ENCODE measurements around the gene PPP1R1A.
A peak's percentile ranks its signal among the peaks of the same experiment; 100 is the strongest.

The PPP1R1A gene

DNA sequence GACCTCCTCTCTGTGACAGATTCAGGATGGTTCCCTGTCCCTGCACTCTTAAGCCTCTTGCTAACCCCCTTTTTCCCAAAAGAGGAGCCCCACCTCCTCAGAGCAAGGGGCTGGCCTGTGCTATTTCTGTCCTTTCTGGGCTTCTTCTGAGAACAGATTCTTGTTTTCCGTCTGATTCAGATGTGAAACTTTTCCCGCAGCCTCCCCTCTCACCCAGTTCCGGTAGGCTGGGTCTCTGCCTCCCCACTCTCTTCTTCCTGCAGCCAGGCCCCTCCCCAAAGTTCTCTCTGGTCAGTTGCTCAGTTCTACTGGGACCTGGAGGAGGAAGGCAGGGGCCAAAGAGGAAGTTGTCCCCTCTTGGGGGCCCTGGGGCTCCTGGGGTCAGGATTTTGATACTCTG is 27.3 kb downstream of the PPP1R1A start:
- H2AFZ ChIP-seq (ENCODE audit: low read depth, low read length), result no peak overlapping the region
- no peak overlapping the region for H3K27ac ChIP-seq (ENCODE audit: low read length)
- no peaks in the 10 kb centered on the region for H3K9me3 ChIP-seq (ENCODE audit: insufficient read depth, low read length)
- H3K4me3 ChIP-seq (ENCODE audit: low read length), result peak overlapping the region; percentile 71; the same call in 1 of the 2 replicates
- H3K79me2 ChIP-seq (ENCODE audit: low read length), result no peaks in the 10 kb centered on the region
- H3K36me3 ChIP-seq (replicated peaks; ENCODE audit: low read depth, low read length), result peaks cover 1% of the 10 kb centered on the region
- no peak for TF ChIP-seq EZH2phosphoT487 (IDR thresholded peaks at IDR 0.05; ENCODE audit: low read depth)
- TF ChIP-seq, protein P1, sequence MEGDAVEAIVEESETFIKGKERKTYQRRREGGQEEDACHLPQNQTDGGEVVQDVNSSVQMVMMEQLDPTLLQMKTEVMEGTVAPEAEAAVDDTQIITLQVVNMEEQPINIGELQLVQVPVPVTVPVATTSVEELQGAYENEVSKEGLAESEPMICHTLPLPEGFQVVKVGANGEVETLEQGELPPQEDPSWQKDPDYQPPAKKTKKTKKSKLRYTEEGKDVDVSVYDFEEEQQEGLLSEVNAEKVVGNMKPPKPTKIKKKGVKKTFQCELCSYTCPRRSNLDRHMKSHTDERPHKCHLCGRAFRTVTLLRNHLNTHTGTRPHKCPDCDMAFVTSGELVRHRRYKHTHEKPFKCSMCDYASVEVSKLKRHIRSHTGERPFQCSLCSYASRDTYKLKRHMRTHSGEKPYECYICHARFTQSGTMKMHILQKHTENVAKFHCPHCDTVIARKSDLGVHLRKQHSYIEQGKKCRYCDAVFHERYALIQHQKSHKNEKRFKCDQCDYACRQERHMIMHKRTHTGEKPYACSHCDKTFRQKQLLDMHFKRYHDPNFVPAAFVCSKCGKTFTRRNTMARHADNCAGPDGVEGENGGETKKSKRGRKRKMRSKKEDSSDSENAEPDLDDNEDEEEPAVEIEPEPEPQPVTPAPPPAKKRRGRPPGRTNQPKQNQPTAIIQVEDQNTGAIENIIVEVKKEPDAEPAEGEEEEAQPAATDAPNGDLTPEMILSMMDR (IDR thresholded peaks at IDR 0.05; ENCODE audit: low read depth, low read length), result no peak
- H3K27me3 ChIP-seq (ENCODE audit: low read depth, low read length), result no peaks in the 10 kb centered on the region
- no peaks in the 10 kb centered on the region for H4K20me1 ChIP-seq (ENCODE audit: insufficient read depth, low read length)
- peak overlapping the region; percentile 67 for H3K4me2 ChIP-seq (ENCODE audit: low read length)
- H3K9ac ChIP-seq (ENCODE audit: low read length), result no peak overlapping the region
- peaks cover 17% of the 10 kb centered on the region for H3K4me1 ChIP-seq (ENCODE audit: low read length)

- Histone ChIP-seq H3K79me2 (ENCODE audit: low read length) (no peaks in the 10 kb centered on the region), H3K9me3 (ENCODE audit: insufficient read depth, low read length) (no peaks in the 10 kb centered on the region), H2AFZ (ENCODE audit: low read depth, low read length) (no peak overlapping the region), H4K20me1 (ENCODE audit: insufficient read depth, low read length) (no peaks in the 10 kb centered on the region), H3K27me3 (ENCODE audit: low read depth, low read length) (no peaks in the 10 kb centered on the region), H3K9ac (ENCODE audit: low read length) (peak overlapping the region; percentile 54), H3K4me3 (ENCODE audit: low read length) (peak overlapping the region; percentile 71), H3K4me1 (ENCODE audit: low read length) (peaks cover 17% of the 10 kb centered on the region), H3K4me2 (ENCODE audit: low read length) (peak overlapping the region; percentile 67), H3K36me3 (replicated peaks; ENCODE audit: low read depth, low read length) (peaks cover 2% of the 10 kb centered on the region), H3K27ac (ENCODE audit: low read length) (no peak overlapping the region)
- TF ChIP-seq, protein P1 (IDR thresholded peaks at IDR 0.05; ENCODE audit: low read depth, low read length), result no peak
- no peak for TF ChIP-seq EZH2phosphoT487 (IDR thresholded peaks at IDR 0.05; ENCODE audit: low read depth)
Observed at GRCh38 chr12:54560374-54560858, 28.0 kb downstream of the PPP1R1A start.

DNA sequence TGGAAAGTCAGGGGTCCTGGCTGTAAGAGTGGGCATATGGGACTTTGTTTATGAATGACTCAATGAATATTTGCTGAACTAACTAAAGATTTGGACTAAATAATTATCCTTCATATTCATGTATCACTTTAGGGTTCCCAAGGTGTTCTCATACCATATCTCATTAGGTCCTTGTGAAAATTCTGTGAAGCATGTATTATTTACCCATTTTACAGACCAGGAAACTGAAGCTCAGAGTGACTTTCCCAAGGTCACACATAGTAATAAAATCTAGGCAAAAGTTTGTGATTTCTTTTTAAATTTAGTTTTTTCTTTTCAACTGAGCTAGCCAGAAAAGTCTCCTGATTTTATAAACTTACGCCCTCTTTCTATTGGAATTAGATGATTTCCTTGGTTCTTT is 29.7 kb downstream of the PPP1R1A start:
- H3K4me1 ChIP-seq (ENCODE audit: low read length), result peaks cover 17% of the 10 kb centered on the region
- no peak overlapping the region for H3K9ac ChIP-seq (ENCODE audit: low read length)
- H3K36me3 ChIP-seq (replicated peaks; ENCODE audit: low read depth, low read length), result peaks cover 6% of the 10 kb centered on the region
- no peaks in the 10 kb centered on the region for H3K27me3 ChIP-seq (ENCODE audit: low read depth, low read length)
- no peak overlapping the region for H3K4me2 ChIP-seq (ENCODE audit: low read length)
- no peak overlapping the region for H3K4me3 ChIP-seq (ENCODE audit: low read length)
- H3K9me3 ChIP-seq (ENCODE audit: insufficient read depth, low read length), result no peaks in the 10 kb centered on the region
- H2AFZ ChIP-seq (ENCODE audit: low read depth, low read length), result no peak overlapping the region
- TF ChIP-seq, protein P1 (IDR thresholded peaks at IDR 0.05; ENCODE audit: low read depth, low read length), result no peak
- TF ChIP-seq EZH2phosphoT487 (IDR thresholded peaks at IDR 0.05; ENCODE audit: low read depth), result no peak
- no peak overlapping the region for H3K27ac ChIP-seq (ENCODE audit: low read length)
- H4K20me1 ChIP-seq (ENCODE audit: insufficient read depth, low read length), result no peaks in the 10 kb centered on the region
- H3K79me2 ChIP-seq (ENCODE audit: low read length), result no peaks in the 10 kb centered on the region

- Histone ChIP-seq H3K36me3 (replicated peaks; ENCODE audit: low read depth, low read length) (peaks cover 6% of the 10 kb centered on the region), H3K4me3 (ENCODE audit: low read length) (no peak overlapping the region), H3K27me3 (ENCODE audit: low read depth, low read length) (no peaks in the 10 kb centered on the region), H3K9me3 (ENCODE audit: insufficient read depth, low read length) (no peaks in the 10 kb centered on the region), H3K79me2 (ENCODE audit: low read length) (no peaks in the 10 kb centered on the region), H2AFZ (ENCODE audit: low read depth, low read length) (no peak overlapping the region), H3K4me1 (ENCODE audit: low read length) (peaks cover 17% of the 10 kb centered on the region), H4K20me1 (ENCODE audit: insufficient read depth, low read length) (no peaks in the 10 kb centered on the region), H3K4me2 (ENCODE audit: low read length) (no peak overlapping the region), H3K9ac (ENCODE audit: low read length) (no peak overlapping the region), H3K27ac (ENCODE audit: low read length) (no peak overlapping the region)
- TF ChIP-seq EZH2phosphoT487 (IDR thresholded peaks at IDR 0.05; ENCODE audit: low read depth), result no peak
- TF ChIP-seq, protein P1 (IDR thresholded peaks at IDR 0.05; ENCODE audit: low read depth, low read length), result no peak
Observed at GRCh38 chr12:54558311-54558710, 30.1 kb downstream of the PPP1R1A start.
